ENCODE results near the gene SLC35E4.

DNA sequence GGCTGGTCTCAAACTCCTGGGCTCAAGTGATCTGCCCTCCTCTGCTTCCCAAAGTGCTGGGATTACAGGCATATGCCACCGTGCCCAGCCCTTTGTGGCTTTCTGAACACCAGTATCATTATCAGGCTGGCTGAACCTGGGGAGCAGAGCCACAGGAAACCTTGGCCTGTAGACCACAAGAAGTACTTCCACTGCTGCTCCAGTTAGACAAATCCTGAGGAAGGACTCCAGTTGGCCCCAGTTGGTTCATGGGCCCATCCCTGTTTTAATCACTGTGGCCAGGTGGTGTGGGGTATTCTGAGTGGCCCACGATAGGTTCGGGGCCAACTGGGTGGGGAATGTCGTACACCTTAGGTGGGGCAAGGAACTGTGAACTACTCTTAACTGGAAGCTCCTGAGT, 37.6 kb downstream of the SLC35E4 start:
- TF ChIP-seq EZH2phosphoT487 (IDR thresholded peaks at IDR 0.05; ENCODE audit: insufficient read depth, low read depth) (no peak), EZH2 (IDR thresholded peaks at IDR 0.05; ENCODE audit: insufficient read depth, poor library complexity, severe bottlenecking) (no peak)
